ENCODE measurements around the gene BMP5. TPM values are rescaled to one million over a fixed set of nuclear protein-coding genes. Genes with fewer than 3 reads are reported as not detected.

The BMP5 gene
- total and polyA plus RNA-seq, 2 donors from 2014 or later = 0.76 to 0.86 TPM

DNA sequence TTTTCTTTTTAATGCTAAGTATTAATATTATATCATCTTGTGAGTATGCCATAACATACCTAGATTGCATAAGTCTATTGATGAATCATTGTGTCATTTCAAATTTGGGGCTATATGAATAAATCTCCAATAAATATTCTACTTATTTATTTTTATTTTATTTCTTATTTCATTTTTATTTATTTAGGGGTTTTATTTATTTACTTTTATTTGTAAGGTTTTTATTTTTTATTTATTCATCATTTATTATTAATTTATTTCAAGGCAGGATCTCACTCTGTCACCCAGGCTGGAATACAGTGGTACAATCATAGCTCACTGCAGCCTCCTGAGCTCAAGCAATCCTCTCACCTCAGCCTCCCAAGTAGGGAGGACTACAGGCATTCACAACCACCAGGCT lies 36.3 kb downstream of the BMP5 start:
- Histone ChIP-seq H3K4me1 (ENCODE audit: control insufficient read depth in 2 of 3, insufficient read depth in 2 of 3, low read depth in 1 of 3, low read length in 3 of 3) (no peaks in the 10 kb centered on the region), H3K9me3 (ENCODE audit: control insufficient read depth in 2 of 3, insufficient read depth in 1 of 3, low read length in 3 of 3) (no peaks in the 10 kb centered on the region), H3K36me3 (ENCODE audit: control insufficient read depth in 2 of 3, insufficient read depth in 3 of 3, low read length in 3 of 3) (no peaks in the 10 kb centered on the region), H3K4me3 (ENCODE audit: low read length in 3 of 3) (no peak overlapping the region), H3K9ac (ENCODE audit: low read length in 3 of 3) (no peak overlapping the region), H3K27me3 (ENCODE audit: control insufficient read depth, insufficient read depth, low read length) (no peaks in the 10 kb centered on the region), H3K27ac (ENCODE audit: low read depth in 2 of 2, low read length in 2 of 2) (no peak overlapping the region)
- FAIRE-seq (peak; percentile 64), DNase-seq (no peak)
- intact Hi-C loops (cut with DNase I) = no loop called here
- TF ChIP-seq, protein P1, sequence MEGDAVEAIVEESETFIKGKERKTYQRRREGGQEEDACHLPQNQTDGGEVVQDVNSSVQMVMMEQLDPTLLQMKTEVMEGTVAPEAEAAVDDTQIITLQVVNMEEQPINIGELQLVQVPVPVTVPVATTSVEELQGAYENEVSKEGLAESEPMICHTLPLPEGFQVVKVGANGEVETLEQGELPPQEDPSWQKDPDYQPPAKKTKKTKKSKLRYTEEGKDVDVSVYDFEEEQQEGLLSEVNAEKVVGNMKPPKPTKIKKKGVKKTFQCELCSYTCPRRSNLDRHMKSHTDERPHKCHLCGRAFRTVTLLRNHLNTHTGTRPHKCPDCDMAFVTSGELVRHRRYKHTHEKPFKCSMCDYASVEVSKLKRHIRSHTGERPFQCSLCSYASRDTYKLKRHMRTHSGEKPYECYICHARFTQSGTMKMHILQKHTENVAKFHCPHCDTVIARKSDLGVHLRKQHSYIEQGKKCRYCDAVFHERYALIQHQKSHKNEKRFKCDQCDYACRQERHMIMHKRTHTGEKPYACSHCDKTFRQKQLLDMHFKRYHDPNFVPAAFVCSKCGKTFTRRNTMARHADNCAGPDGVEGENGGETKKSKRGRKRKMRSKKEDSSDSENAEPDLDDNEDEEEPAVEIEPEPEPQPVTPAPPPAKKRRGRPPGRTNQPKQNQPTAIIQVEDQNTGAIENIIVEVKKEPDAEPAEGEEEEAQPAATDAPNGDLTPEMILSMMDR (IDR thresholded peaks at IDR 0.05; ENCODE audit: borderline replicate concordance, extremely low read depth, insufficient read depth) = no peak

DNA sequence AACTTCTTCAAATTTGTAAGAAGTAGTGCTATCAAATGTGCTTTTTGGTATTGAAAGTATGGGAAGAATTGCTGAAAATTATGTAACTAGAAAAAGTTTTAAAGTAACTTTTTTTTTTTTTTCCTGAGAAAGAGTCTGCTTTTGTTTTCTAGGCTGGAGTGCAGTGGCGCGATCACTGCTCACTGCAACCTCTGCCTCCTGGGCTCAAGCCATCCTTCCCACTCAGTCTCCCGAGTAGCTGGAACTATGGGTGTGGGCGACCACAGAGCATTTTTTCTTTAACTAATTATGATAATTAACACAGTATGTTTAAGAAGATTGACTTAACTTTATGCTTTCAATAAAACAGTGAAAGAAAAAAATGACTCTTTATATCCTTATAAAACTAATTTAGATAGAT lies 38.4 kb downstream of the BMP5 start:
- intact Hi-C loops (cut with DNase I) = no loop called here
- H3K27ac ChIP-seq (ENCODE audit: low read depth in 2 of 2, low read length in 2 of 2) = no peak overlapping the region
- H3K9ac ChIP-seq (ENCODE audit: low read length in 3 of 3) = no peak overlapping the region
- no peaks in the 10 kb centered on the region for H3K27me3 ChIP-seq (ENCODE audit: control insufficient read depth, insufficient read depth, low read length)
- no peaks in the 10 kb centered on the region for H3K9me3 ChIP-seq (ENCODE audit: control insufficient read depth in 2 of 3, insufficient read depth in 1 of 3, low read length in 3 of 3)
- no peaks in the 10 kb centered on the region for H3K4me1 ChIP-seq (ENCODE audit: control insufficient read depth in 2 of 3, insufficient read depth in 2 of 3, low read depth in 1 of 3, low read length in 3 of 3)
- H3K36me3 ChIP-seq (ENCODE audit: control insufficient read depth in 2 of 3, insufficient read depth in 3 of 3, low read length in 3 of 3) = no peaks in the 10 kb centered on the region
- TF ChIP-seq, protein P1 (IDR thresholded peaks at IDR 0.05; ENCODE audit: borderline replicate concordance, extremely low read depth, insufficient read depth) = no peak
- FAIRE-seq (no peak), DNase-seq (no peak)
- H3K4me3 ChIP-seq (ENCODE audit: low read length in 3 of 3) = no peak overlapping the region

DNA sequence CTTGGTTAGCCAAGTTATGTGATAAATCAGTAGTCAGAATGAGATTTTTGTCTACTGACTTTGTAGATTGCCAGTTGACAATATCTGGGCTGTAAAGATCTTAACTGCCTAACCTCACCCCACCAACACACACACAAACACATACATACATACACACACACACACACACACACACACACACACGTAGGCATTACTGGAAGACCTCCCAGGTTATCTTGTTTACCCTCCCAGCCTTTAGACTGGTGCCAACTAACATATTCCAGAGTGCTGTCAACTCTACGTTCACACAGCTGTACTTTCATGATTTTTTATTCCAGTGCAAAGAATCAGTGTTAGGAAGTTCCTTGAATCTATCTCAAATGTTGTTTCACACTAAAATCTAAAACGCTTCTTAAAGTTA lies 38.9 kb downstream of the BMP5 start:
- Histone ChIP-seq H3K9me3 (ENCODE audit: control insufficient read depth in 2 of 3, insufficient read depth in 1 of 3, low read length in 3 of 3) (no peaks in the 10 kb centered on the region), H3K9ac (ENCODE audit: low read length in 3 of 3) (no peak overlapping the region), H3K36me3 (ENCODE audit: control insufficient read depth in 2 of 3, insufficient read depth in 3 of 3, low read length in 3 of 3) (no peaks in the 10 kb centered on the region), H3K4me1 (ENCODE audit: control insufficient read depth in 2 of 3, insufficient read depth in 2 of 3, low read depth in 1 of 3, low read length in 3 of 3) (no peaks in the 10 kb centered on the region), H3K27ac (ENCODE audit: low read depth in 2 of 2, low read length in 2 of 2) (no peak overlapping the region), H3K27me3 (ENCODE audit: control insufficient read depth, insufficient read depth, low read length) (no peaks in the 10 kb centered on the region), H3K4me3 (ENCODE audit: low read length in 3 of 3) (no peak overlapping the region)
- DNase-seq (no peak), FAIRE-seq (no peak)
- TF ChIP-seq, protein P1 (IDR thresholded peaks at IDR 0.05; ENCODE audit: borderline replicate concordance, extremely low read depth, insufficient read depth) = no peak
- intact Hi-C loops (cut with DNase I) = no loop called here

DNA sequence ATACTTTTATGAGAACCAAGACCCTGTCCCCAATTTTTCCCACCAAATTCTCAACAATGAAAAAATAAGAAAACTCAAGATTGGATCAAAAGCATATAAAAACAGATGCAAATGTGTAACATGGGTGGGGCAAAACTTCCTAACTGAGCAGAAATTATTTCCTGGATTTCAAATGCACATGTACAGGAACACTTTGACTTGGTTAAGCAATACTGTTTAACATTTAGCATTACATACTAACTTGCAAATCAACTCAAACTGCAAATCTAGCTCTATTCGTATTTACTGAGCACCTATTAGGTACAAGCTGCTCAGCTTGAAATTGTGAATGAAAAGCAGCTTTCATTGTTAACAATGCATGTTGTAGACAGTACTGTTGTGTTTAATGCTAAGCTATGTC lies 40.2 kb downstream of the BMP5 start:
- intact Hi-C loops (cut with DNase I) = no loop called here
- FAIRE-seq = no peak
- Histone ChIP-seq H3K9ac (ENCODE audit: low read length in 3 of 3) (no peak overlapping the region), H3K4me3 (ENCODE audit: low read length in 3 of 3) (no peak overlapping the region), H3K27me3 (ENCODE audit: control insufficient read depth, insufficient read depth, low read length) (no peaks in the 10 kb centered on the region), H3K27ac (ENCODE audit: low read depth in 2 of 2, low read length in 2 of 2) (no peak overlapping the region), H3K36me3 (ENCODE audit: control insufficient read depth in 2 of 3, insufficient read depth in 3 of 3, low read length in 3 of 3) (no peaks in the 10 kb centered on the region), H3K9me3 (ENCODE audit: control insufficient read depth in 2 of 3, insufficient read depth in 1 of 3, low read length in 3 of 3) (no peaks in the 10 kb centered on the region), H3K4me1 (ENCODE audit: control insufficient read depth in 2 of 3, insufficient read depth in 2 of 3, low read depth in 1 of 3, low read length in 3 of 3) (no peaks in the 10 kb centered on the region)
- TF ChIP-seq, protein P1 (IDR thresholded peaks at IDR 0.05; ENCODE audit: borderline replicate concordance, extremely low read depth, insufficient read depth) = no peak
- DNase-seq = no peak
